SK-N-SH (cell line): ENCODE data around the gene RBM38. TPM values are rescaled to one million over a fixed set of nuclear protein-coding genes. Genes with fewer than 3 reads are reported as not detected.

Experiments
- CTCF ChIA-PET: fragments of 300-600, 350-600 bp; formaldehyde crosslinking; extraction: SDS; loops from one replicate; lab custom pipeline; 2021; lab: Yijun Ruan, JAX
- POLR2A ChIA-PET: fragments of 350-600 bp; sonication (Branson Sonifier 250); formaldehyde crosslinking; extraction: SDS; loops from one replicate; lab custom pipeline; 2020; ENCODE audit warnings: antibody characterized with exemption, inconsistent platforms; lab: Yijun Ruan, JAX
- DNase-seq: peaks from one replicate; pipeline ENCODE4 v3.0.0; 2012
- H2AFZ ChIP-seq: fragments of 200-600 bp; sonication (generic); 2 replicates; pipeline ENCODE4 v1.8.1; 2016; ENCODE audit warnings: antibody characterized with exemption, mild to moderate bottlenecking, low read depth
- H3F3A ChIP-seq: fragments of 200-600 bp; sonication (generic); replicated peaks from 2 replicates; pipeline ENCODE3; 2016; ENCODE audit warnings: antibody characterized with exemption, mild to moderate bottlenecking; ENCODE audit not compliant: insufficient read depth
- H3K27ac ChIP-seq, 2 experiments: fragments of 200-500 bp in 1 of 2; fragments of 200-600 bp in 1 of 2; sonication (Bioruptor generic) in 1 of 2; sonication (generic), shearing (Covaris generic) in 1 of 2; 2 replicates each; pipeline versions ENCODE4 v1.5.1 to v1.6.1; 2014 to 2016; ENCODE audit warnings: low read depth in 2 of 2, inconsistent platforms in 1 of 2, low read length in 1 of 2, mild to moderate bottlenecking in 1 of 2, mixed read lengths in 1 of 2
- H3K27me3 ChIP-seq: fragments of 200-600 bp; sonication (generic), shearing (Covaris generic); 2 replicates; pipeline ENCODE4 v1.6.1; 2016; ENCODE audit warnings: mixed run types; ENCODE audit not compliant: insufficient read depth
- H3K36me3 ChIP-seq, 2 experiments: fragments of 200-500 bp in 1 of 2; fragments of 200-600 bp in 1 of 2; sonication (Bioruptor generic) in 1 of 2; sonication (generic) in 1 of 2; replicated peaks in 1 of 2; 2 replicates each; pipeline versions ENCODE3 to v1.5.1; 2014 to 2016; ENCODE audit warnings: low read length in 1 of 2, mild to moderate bottlenecking in 1 of 2; ENCODE audit not compliant: insufficient read depth in 2 of 2, control insufficient read depth in 1 of 2
- H3K4me1 ChIP-seq, 2 experiments: fragments of 200-500 bp in 1 of 2; fragments of 200-600 bp in 1 of 2; sonication (Bioruptor generic) in 1 of 2; sonication (generic), shearing (Covaris generic) in 1 of 2; 2 replicates each; pipeline versions ENCODE4 v1.5.1 to v1.6.1; 2014 to 2016; ENCODE audit warnings: low read depth in 1 of 2, low read length in 1 of 2, mixed run types in 1 of 2; ENCODE audit not compliant: insufficient read depth in 2 of 2, control insufficient read depth in 1 of 2
- H3K4me2 ChIP-seq: fragments of 200-600 bp; sonication (generic), shearing (Covaris generic); 2 replicates; pipeline ENCODE4 v1.6.1; 2017; ENCODE audit warnings: mixed run types
- H3K4me3 ChIP-seq, 2 experiments: fragments of 200-500 bp in 1 of 2; fragments of 200-600 bp in 1 of 2; sonication (Bioruptor generic) in 1 of 2; sonication (generic), shearing (Covaris generic) in 1 of 2; 2 replicates each; pipeline versions ENCODE4 v1.5.1 to v1.8.1; 2014 to 2016; ENCODE audit warnings: low read depth in 2 of 2, inconsistent platforms in 1 of 2, low read length in 1 of 2, mild to moderate bottlenecking in 1 of 2, mixed read lengths in 1 of 2, moderate library complexity in 1 of 2
- H3K79me2 ChIP-seq: fragments of 200-600 bp; sonication (generic); 2 replicates; pipeline ENCODE4 v1.8.1; 2017; ENCODE audit warnings: mild to moderate bottlenecking; ENCODE audit not compliant: insufficient read depth
- H3K9ac ChIP-seq: fragments of 200-600 bp; sonication (generic); 2 replicates; pipeline ENCODE4 v1.6.1; 2017; ENCODE audit warnings: mixed run types
- H3K9me2 ChIP-seq: fragments of 200-600 bp; sonication (generic); 2 replicates; pipeline ENCODE4 v1.6.1; 2017; ENCODE audit warnings: mixed run types
- H3K9me3 ChIP-seq: fragments of 200-600 bp; sonication (generic); 2 replicates; pipeline ENCODE4 v1.6.1; 2017; ENCODE audit warnings: mixed run types, mild to moderate bottlenecking, moderate library complexity
- H4K20me1 ChIP-seq: fragments of 200-600 bp; sonication (generic); 2 replicates; pipeline ENCODE4 v1.6.1; 2017; ENCODE audit warnings: mild to moderate bottlenecking, mixed run types; ENCODE audit not compliant: insufficient read depth
- ELF1 ChIP-seq: IDR thresholded peaks from 2 replicates; pipeline ENCODE4 v1.4.0; 2012
- FOXM1 ChIP-seq: IDR thresholded peaks from 2 replicates; pipeline ENCODE4 v1.4.0; 2012; ENCODE audit warnings: low read depth, mild to moderate bottlenecking
- MEF2A ChIP-seq: IDR thresholded peaks from 2 replicates; pipeline ENCODE4 v1.4.0; 2012; ENCODE audit warnings: low read depth, borderline replicate concordance
- MXI1 ChIP-seq: IDR thresholded peaks from 2 replicates; pipeline ENCODE4 v1.6.1; 2012; ENCODE audit warnings: mild to moderate bottlenecking, low read depth, low read length, improper control_type of control experiment
- NFIC ChIP-seq: IDR thresholded peaks from 2 replicates; pipeline ENCODE4 v1.4.0; 2012; ENCODE audit warnings: borderline replicate concordance
- NRF1 ChIP-seq: IDR thresholded peaks from 2 replicates; pipeline ENCODE4 v1.6.1; 2012; ENCODE audit warnings: low read depth, mild to moderate bottlenecking, low read length
- RAD21 ChIP-seq: IDR thresholded peaks from 2 replicates; pipeline ENCODE4 v1.6.1; 2012; ENCODE audit warnings: mild to moderate bottlenecking, low read length
- SIN3A ChIP-seq: IDR thresholded peaks from 2 replicates; pipeline ENCODE4 v1.6.1; 2012; ENCODE audit warnings: low read depth, mild to moderate bottlenecking, low read length, moderate library complexity, borderline replicate concordance
- TAF1 ChIP-seq: IDR thresholded peaks from 2 replicates; pipeline ENCODE4 v1.6.1; 2012; ENCODE audit warnings: low read depth, mild to moderate bottlenecking, low read length, moderate library complexity, borderline replicate concordance
- TCF12 ChIP-seq: IDR thresholded peaks from 2 replicates; pipeline ENCODE4 v1.4.0; 2012
- WGBS: methylation state at CpG from one replicate; pipeline ENCODE4 v1.1.6; 2017; ENCODE audit warnings: low lambda C conversion rate; 5-methylcytosine and 5-hydroxymethylcytosine counted together
- polyA plus RNA-seq, 3 experiments: library from polyadenylated mRNA; depleted of rRNA; stranded (reverse); fragments of >200 nt; gene quantifications; 2 replicates each; pipeline ENCODE4 v1.2.3, GENCODE V29; 2012
- TF ChIP-seq, protein P1 (sequence below): fragments of 150-350 bp; IDR thresholded peaks from 2 replicates; pipeline ENCODE4 v1.6.1; 2017; ENCODE audit warnings: antibody characterized with exemption, low read length, low read depth, borderline replicate concordance
- TF ChIP-seq, protein P2 (sequence below): IDR thresholded peaks from 2 replicates; pipeline ENCODE4 v1.6.1; 2012; ENCODE audit warnings: mild to moderate bottlenecking, low read depth, low read length, moderate library complexity
- TF ChIP-seq, protein P3 (sequence below): fragments of 150-350 bp; IDR thresholded peaks from 2 replicates; pipeline ENCODE4 v1.6.1; 2016; ENCODE audit warnings: mild to moderate bottlenecking, low read depth, low read length

RBM38 gene
- polyA plus RNA-seq, 1 of the 3 experiments (the other 2 are of a cell fraction) = 11.5 TPM

DNA sequence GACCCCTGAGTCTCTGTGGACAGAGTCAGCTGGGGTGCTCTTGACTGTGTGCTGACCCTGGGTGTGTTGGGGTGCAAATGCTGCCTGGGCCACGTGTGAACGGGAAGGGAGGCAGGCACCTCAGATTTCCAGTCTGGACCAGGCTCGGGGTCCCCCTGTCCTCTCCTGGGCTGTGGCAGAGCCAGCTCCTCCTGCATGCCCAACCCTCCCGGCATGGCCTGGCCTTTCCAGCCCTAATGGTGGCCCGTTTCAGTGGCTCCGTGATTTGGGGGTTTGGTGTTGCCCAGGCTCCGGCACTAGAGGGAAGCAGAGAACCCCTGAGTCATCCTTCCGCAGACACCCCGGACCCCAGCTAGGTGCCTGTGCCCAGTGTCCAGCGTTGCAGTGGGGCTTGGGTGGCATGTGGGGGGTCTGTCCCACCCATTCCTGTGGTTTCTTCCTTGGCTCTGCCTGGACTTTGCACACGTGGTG, 9.1 kb downstream of the RBM38 start:
- Histone ChIP-seq H3K27me3 (no peaks in the 10 kb centered on the region), H3K27ac (no peak overlapping the region), H3K9ac (no peak overlapping the region), H3K4me1 (peaks cover 0 to 19% of the 10 kb centered on the region in 2 experiments; a peak in 1 of 4 replicates), H3K4me2 (no peak overlapping the region), H3K9me2 (no peaks in the 10 kb centered on the region), H3K36me3 (peaks cover 0 to 52% of the 10 kb centered on the region in 2 experiments), H3K9me3 (no peaks in the 10 kb centered on the region), H3K4me3 (no peak overlapping the region), H3F3A (no peaks in the 10 kb centered on the region), H3K79me2 (no peaks in the 10 kb centered on the region), H4K20me1 (no peaks in the 10 kb centered on the region), H2AFZ (no peak overlapping the region)
- POLR2A ChIA-PET = no interaction called here
- no peak for DNase-seq
- CTCF ChIA-PET = interaction anchor here (0.6 to 1.4 kb wide), 3 partner anchors 46 to 148 kb away, joined by 3 read pairs; no protein-coding TSS in a partner anchor
- 100% methylated on average over 6 of the region's 11 CpGs for WGBS
- no peak for TF ChIP-seq FOXM1
- no peak for TF ChIP-seq NRF1
- TF ChIP-seq, protein P1, sequence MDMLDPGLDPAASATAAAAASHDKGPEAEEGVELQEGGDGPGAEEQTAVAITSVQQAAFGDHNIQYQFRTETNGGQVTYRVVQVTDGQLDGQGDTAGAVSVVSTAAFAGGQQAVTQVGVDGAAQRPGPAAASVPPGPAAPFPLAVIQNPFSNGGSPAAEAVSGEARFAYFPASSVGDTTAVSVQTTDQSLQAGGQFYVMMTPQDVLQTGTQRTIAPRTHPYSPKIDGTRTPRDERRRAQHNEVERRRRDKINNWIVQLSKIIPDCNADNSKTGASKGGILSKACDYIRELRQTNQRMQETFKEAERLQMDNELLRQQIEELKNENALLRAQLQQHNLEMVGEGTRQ = no peak
- TF ChIP-seq MEF2A = no peak
- TF ChIP-seq NFIC = no peak
- TF ChIP-seq SIN3A = no peak
- no peak for TF ChIP-seq RAD21
- no peak for TF ChIP-seq TCF12
- TF ChIP-seq, protein P2, sequence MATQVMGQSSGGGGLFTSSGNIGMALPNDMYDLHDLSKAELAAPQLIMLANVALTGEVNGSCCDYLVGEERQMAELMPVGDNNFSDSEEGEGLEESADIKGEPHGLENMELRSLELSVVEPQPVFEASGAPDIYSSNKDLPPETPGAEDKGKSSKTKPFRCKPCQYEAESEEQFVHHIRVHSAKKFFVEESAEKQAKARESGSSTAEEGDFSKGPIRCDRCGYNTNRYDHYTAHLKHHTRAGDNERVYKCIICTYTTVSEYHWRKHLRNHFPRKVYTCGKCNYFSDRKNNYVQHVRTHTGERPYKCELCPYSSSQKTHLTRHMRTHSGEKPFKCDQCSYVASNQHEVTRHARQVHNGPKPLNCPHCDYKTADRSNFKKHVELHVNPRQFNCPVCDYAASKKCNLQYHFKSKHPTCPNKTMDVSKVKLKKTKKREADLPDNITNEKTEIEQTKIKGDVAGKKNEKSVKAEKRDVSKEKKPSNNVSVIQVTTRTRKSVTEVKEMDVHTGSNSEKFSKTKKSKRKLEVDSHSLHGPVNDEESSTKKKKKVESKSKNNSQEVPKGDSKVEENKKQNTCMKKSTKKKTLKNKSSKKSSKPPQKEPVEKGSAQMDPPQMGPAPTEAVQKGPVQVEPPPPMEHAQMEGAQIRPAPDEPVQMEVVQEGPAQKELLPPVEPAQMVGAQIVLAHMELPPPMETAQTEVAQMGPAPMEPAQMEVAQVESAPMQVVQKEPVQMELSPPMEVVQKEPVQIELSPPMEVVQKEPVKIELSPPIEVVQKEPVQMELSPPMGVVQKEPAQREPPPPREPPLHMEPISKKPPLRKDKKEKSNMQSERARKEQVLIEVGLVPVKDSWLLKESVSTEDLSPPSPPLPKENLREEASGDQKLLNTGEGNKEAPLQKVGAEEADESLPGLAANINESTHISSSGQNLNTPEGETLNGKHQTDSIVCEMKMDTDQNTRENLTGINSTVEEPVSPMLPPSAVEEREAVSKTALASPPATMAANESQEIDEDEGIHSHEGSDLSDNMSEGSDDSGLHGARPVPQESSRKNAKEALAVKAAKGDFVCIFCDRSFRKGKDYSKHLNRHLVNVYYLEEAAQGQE = no peak
- TF ChIP-seq ELF1 = no peak
- TF ChIP-seq MXI1 = no peak
- no peak for TF ChIP-seq TAF1
- TF ChIP-seq, protein P3, sequence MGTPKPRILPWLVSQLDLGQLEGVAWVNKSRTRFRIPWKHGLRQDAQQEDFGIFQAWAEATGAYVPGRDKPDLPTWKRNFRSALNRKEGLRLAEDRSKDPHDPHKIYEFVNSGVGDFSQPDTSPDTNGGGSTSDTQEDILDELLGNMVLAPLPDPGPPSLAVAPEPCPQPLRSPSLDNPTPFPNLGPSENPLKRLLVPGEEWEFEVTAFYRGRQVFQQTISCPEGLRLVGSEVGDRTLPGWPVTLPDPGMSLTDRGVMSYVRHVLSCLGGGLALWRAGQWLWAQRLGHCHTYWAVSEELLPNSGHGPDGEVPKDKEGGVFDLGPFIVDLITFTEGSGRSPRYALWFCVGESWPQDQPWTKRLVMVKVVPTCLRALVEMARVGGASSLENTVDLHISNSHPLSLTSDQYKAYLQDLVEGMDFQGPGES = no peak
